Body of pancreas (tissue), 4 donors: ENCODE results near the gene ADK.

ENCODE experiments used
- CTCF ChIP-seq, 7 experiments: fragments of 450-650 bp in 4 of 7; fragments of 200-600 bp in 3 of 7; sonication (generic) in 3 of 7; IDR thresholded peaks; one replicate each; pipeline ENCODE4 v1.5.1; 2016 to 2019; ENCODE audit warnings: antibody characterized with exemption in 7 of 7
- POLR2A ChIP-seq, 3 donors: fragments of 450-650 bp; IDR thresholded peaks; one replicate each; pipeline ENCODE4 v1.6.1; 2016; ENCODE audit warnings: antibody characterized with exemption in 3 of 3, mild to moderate bottlenecking in 2 of 3

- TF ChIP-seq CTCF (IDR thresholded peaks at IDR 0.05): no peak
- TF ChIP-seq POLR2A (IDR thresholded peaks at IDR 0.05): no peak
Observed at GRCh38 chr10:74683067-74683466, 532.0 kb downstream of the ADK start.
